ENCODE measurements around the gene UBE3C.

UBE3C gene

DNA sequence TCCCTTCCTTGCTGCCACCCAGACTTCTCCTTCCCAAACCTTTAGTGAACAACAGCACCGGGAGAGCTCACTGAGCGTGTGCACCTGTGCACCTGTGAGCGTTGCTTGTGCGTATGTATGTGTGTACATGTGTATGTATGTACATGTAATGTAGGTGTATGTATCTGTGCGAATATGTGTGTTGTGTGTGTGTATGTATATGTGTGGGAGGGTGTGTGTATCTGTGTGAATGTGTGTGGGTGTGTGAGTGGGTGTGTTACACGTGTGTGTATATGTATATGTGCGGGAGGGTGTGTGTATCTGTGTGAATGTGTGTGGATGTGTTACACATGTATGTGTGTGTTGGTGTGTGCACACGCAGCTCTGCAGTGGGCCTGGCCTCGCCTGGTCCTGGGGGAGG lies 153.5 kb downstream of the UBE3C start:
- Histone ChIP-seq H3K27ac (ENCODE audit: low read depth, low read length, severe bottlenecking) (no peak overlapping the region), H3K4me3 (ENCODE audit: extremely low read depth, insufficient read depth, low read length, poor library complexity, severe bottlenecking) (no peak overlapping the region), H3K36me3 (ENCODE audit: control insufficient read depth, insufficient read depth, low read length) (no peaks in the 10 kb centered on the region), H3K9me3 (ENCODE audit: control insufficient read depth, low read length) (peaks cover 5% of the 10 kb centered on the region), H3K4me1 (ENCODE audit: control insufficient read depth, insufficient read depth, low read length, poor library complexity, severe bottlenecking) (peaks cover 6% of the 10 kb centered on the region)
- 88 to 95% methylated on average over 7 to 9 of the region's 9 CpGs for WGBS, 2 experiments (ENCODE audit: insufficient coverage in 2 of 2)

DNA sequence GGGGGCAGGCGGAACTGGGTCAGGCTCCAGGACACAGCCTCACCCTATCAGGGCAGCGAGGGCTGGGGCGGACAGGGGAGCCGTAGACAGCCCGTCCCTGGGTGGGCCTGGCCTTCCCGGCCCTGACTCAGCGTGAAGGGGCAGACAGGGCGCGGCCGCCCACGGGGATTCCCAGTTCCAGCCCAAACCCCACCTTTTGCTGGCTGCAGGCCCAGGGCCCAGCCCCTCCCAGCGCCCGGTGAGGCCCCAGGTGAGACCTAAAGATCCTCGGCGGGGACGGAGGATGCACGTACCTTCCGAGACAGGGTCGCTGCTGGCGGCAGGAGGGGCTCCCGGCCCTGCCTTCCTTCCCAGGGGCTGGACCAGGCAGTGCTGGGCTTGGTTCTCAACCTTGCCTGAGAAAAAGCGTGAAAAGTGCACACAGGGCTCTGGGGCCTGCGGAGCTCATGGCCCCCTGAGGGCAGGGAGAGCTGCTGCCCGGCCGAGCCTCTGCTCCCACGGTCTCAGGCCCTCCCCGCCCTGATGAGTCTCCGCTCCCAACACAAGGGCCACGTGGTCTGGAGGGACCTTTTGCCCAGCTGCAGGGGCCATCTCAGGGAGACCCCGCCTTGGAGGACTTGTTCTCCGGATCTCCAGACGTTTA lies 154.2 kb downstream of the UBE3C start:
- Histone ChIP-seq H3K9me3 (ENCODE audit: control insufficient read depth, low read length) (peaks cover 5% of the 10 kb centered on the region), H3K4me1 (ENCODE audit: control insufficient read depth, insufficient read depth, low read length, poor library complexity, severe bottlenecking) (peaks cover 6% of the 10 kb centered on the region), H3K4me3 (ENCODE audit: extremely low read depth, insufficient read depth, low read length, poor library complexity, severe bottlenecking) (no peak overlapping the region), H3K27ac (ENCODE audit: low read depth, low read length, severe bottlenecking) (no peak overlapping the region), H3K36me3 (ENCODE audit: control insufficient read depth, insufficient read depth, low read length) (no peaks in the 10 kb centered on the region)
- 84 to 88% methylated on average over 28 to 31 of the region's 32 CpGs for WGBS, 2 experiments (ENCODE audit: insufficient coverage in 2 of 2)

DNA sequence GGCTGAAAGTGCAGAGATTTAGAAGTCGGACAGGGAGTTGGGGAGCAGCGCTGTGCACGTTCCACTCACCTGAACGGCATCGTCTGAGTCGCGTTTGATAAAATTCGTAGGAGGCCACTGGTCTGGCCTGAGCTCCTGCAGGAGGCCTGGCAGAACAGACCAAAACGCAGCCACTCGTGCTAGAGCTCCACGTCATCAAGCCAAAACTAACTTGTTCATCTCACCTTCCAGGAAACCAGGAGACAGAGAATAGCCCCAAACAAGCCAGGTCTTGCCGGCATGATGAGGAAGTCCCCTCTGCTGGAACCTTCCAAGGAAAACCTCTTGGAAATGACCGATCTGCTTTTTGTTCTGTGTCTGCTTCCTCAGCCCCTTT lies 154.7 kb downstream of the UBE3C start:
- Histone ChIP-seq H3K27ac (ENCODE audit: low read depth, low read length, severe bottlenecking) (no peak overlapping the region), H3K9me3 (ENCODE audit: control insufficient read depth, low read length) (peaks cover 5% of the 10 kb centered on the region), H3K4me3 (ENCODE audit: extremely low read depth, insufficient read depth, low read length, poor library complexity, severe bottlenecking) (no peak overlapping the region), H3K36me3 (ENCODE audit: control insufficient read depth, insufficient read depth, low read length) (no peaks in the 10 kb centered on the region), H3K4me1 (ENCODE audit: control insufficient read depth, insufficient read depth, low read length, poor library complexity, severe bottlenecking) (peaks cover 6% of the 10 kb centered on the region)
- 87 to 96% methylated on average over 11 to 13 of the region's 13 CpGs for WGBS, 2 experiments (ENCODE audit: insufficient coverage in 2 of 2)

DNA sequence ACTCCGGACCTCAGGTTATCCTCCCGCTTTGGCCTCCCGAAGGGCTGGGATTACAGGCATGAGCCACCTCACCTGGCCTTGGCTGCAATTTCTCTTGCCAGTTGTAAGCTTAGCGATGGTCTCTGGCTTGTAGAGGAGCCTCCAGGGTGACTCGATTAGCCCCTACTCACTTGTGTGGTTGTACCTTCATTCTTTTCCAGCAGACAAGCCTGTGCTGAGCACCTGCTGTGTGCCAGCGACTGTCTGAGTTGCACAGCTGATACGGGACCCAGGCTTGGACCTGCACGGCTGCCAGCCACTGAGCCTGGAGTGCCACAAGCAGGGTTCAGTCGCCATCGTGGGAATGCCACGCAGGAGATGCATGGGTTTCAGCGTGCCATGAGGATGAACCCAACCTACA lies 156.0 kb downstream of the UBE3C start:
- WGBS, 2 experiments (ENCODE audit: insufficient coverage in 2 of 2): 91 to 95% methylated on average over 8 to 12 of the region's 12 CpGs
- H3K4me1 ChIP-seq (ENCODE audit: control insufficient read depth, insufficient read depth, low read length, poor library complexity, severe bottlenecking): peaks cover 6% of the 10 kb centered on the region
- H3K9me3 ChIP-seq (ENCODE audit: control insufficient read depth, low read length): no peaks in the 10 kb centered on the region
- no peak overlapping the region for H3K27ac ChIP-seq (ENCODE audit: low read depth, low read length, severe bottlenecking)
- no peaks in the 10 kb centered on the region for H3K36me3 ChIP-seq (ENCODE audit: control insufficient read depth, insufficient read depth, low read length)
- no peak overlapping the region for H3K4me3 ChIP-seq (ENCODE audit: extremely low read depth, insufficient read depth, low read length, poor library complexity, severe bottlenecking)

DNA sequence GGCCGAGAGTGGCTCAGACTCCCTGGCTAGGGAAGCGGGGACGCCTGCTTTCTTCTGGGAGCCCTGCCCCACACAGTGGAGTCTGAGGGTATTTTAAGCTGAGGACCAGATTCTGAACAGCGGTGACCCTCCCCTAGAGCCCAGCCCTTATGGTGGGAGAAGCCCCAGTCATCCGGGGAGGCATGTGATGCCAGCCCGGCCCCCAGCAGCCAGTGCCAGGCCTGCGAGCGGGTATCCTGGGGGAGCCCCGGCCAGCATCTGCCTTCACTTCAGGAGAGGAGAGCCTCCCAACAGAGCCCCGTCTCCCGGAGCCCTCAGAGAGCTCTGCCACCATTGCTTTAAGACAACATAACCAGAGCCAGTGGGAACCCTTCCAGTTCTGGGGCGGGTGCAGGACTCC lies 156.6 kb downstream of the UBE3C start:
- Histone ChIP-seq H3K9me3 (ENCODE audit: control insufficient read depth, low read length) (no peaks in the 10 kb centered on the region), H3K4me1 (ENCODE audit: control insufficient read depth, insufficient read depth, low read length, poor library complexity, severe bottlenecking) (peaks cover 6% of the 10 kb centered on the region), H3K36me3 (ENCODE audit: control insufficient read depth, insufficient read depth, low read length) (no peaks in the 10 kb centered on the region), H3K4me3 (ENCODE audit: extremely low read depth, insufficient read depth, low read length, poor library complexity, severe bottlenecking) (no peak overlapping the region), H3K27ac (ENCODE audit: low read depth, low read length, severe bottlenecking) (no peak overlapping the region)
- WGBS, 2 experiments (ENCODE audit: insufficient coverage in 2 of 2): 87 to 95% methylated on average over 9 to 10 of the region's 12 CpGs

DNA sequence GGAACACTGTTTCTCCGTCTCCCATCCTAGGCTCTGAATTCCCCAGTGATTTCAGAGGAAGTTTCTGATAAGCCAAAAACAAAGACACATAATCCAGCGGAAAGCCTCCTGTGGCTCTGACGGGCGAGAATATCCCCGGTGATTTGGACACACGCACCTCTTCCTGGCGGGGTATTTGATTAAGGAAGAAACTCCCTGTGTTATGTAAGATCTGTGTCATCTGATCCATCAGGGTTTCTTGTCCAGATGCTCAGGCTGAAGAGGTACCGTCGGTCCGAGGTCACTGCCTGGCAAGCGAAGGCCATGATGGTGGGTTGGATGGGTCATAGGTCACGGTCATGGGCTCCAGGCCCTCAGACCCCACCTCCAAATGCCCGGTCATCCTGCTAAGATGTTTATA lies 158.5 kb downstream of the UBE3C start:
- Histone ChIP-seq H3K9me3 (ENCODE audit: control insufficient read depth, low read length) (no peaks in the 10 kb centered on the region), H3K36me3 (ENCODE audit: control insufficient read depth, insufficient read depth, low read length) (no peaks in the 10 kb centered on the region), H3K4me1 (ENCODE audit: control insufficient read depth, insufficient read depth, low read length, poor library complexity, severe bottlenecking) (peaks cover 6% of the 10 kb centered on the region), H3K4me3 (ENCODE audit: extremely low read depth, insufficient read depth, low read length, poor library complexity, severe bottlenecking) (no peak overlapping the region), H3K27ac (ENCODE audit: low read depth, low read length, severe bottlenecking) (no peak overlapping the region)
- 88 to 93% methylated on average over 5 to 9 of the region's 13 CpGs for WGBS, 2 experiments (ENCODE audit: insufficient coverage in 2 of 2)

DNA sequence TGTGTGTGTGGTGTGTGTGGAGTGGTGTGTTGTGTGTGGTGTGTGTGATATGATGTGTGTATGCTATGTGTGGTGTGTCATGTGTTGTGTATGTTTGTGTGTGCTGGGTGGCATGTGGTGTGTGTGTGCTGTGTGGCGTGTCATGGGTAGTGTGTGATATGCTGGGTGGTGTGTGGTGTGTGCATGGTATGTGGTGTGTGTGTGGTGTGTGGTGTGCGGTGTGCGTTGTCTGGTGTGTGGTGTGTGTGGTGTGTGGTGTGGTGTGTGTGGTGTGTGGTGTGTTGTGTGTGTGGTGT lies 160.5 kb downstream of the UBE3C start:
- WGBS, 2 experiments (ENCODE audit: insufficient coverage in 2 of 2): 100% methylated on average over 1 to 3 of the region's 3 CpGs

DNA sequence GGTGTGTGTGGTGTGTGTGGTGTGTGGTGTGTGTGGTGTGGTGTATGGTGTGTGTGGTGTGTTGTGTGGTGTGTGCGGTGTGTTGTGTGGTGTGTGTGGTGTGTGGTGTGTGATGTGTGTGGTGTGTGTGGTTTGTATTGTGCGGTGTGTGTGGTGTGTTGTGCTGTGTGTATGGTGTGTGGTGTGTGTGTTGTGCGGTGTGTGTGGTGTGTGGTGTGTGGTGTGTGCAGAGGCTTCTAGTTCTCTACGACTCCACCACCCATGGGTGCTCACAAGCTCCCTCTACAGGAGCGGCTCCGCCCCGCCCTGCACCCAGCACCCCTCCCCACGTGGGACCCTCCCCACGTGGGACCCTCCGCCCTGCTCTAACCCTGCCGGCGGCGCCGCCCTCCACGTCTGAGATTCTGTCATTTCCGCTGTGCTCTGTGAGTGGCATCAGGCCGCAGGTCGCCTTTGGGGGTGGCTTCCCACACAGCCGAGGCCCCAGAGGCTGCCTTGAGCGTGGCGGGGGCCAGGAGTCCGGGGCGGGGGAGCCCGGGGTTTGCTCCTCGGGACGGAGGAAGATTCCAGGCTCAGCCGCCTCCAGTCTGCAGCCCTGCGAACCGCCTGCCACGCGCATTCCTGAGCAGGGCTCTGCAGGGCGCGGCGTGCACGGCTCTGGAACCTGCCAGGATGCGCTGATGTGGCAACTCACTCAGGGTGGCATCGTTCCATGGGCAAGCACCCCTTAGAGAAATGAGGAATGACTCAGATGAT lies 161.1 kb downstream of the UBE3C start:
- Histone ChIP-seq H3K9me3 (ENCODE audit: control insufficient read depth, low read length) (no peaks in the 10 kb centered on the region), H3K4me3 (ENCODE audit: extremely low read depth, insufficient read depth, low read length, poor library complexity, severe bottlenecking) (no peak overlapping the region), H3K4me1 (ENCODE audit: control insufficient read depth, insufficient read depth, low read length, poor library complexity, severe bottlenecking) (no peaks in the 10 kb centered on the region), H3K36me3 (ENCODE audit: control insufficient read depth, insufficient read depth, low read length) (no peaks in the 10 kb centered on the region), H3K27ac (ENCODE audit: low read depth, low read length, severe bottlenecking) (no peak overlapping the region)
- WGBS, 2 experiments (ENCODE audit: insufficient coverage in 2 of 2): 84 to 87% methylated on average over 28 to 33 of the region's 37 CpGs

More for the DNA sequence above, 160.5 kb downstream of the UBE3C start:
- H3K27ac ChIP-seq (ENCODE audit: low read depth, low read length, severe bottlenecking): no peak overlapping the region
- no peak overlapping the region for H3K4me3 ChIP-seq (ENCODE audit: extremely low read depth, insufficient read depth, low read length, poor library complexity, severe bottlenecking)
- H3K36me3 ChIP-seq (ENCODE audit: control insufficient read depth, insufficient read depth, low read length): no peaks in the 10 kb centered on the region
- H3K4me1 ChIP-seq (ENCODE audit: control insufficient read depth, insufficient read depth, low read length, poor library complexity, severe bottlenecking): no peaks in the 10 kb centered on the region
- H3K9me3 ChIP-seq (ENCODE audit: control insufficient read depth, low read length): no peaks in the 10 kb centered on the region

DNA sequence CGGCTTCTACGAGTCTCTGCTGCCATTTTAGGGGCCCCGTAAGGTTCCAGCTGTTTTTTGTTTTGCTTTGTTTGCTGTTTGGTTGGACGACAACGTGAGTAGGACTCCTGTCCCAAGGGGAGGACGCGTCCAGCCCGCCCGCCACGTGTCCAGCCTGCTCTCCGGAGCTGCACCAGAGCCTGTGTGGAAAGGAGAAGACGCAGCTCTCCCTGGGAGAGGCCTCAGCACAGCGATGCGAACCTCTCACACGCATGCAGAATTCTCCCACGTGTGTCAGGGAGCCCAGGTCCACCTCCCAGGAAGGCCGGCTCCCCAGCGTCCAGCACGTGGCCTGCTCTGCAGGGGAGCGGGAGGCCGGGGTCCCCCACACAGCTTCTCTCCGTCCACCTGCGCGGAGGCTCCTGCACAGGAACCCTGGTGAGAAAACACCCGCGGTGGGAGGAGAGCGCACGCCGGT lies 161.7 kb downstream of the UBE3C start:
- Histone ChIP-seq H3K36me3 (ENCODE audit: control insufficient read depth, insufficient read depth, low read length) (no peaks in the 10 kb centered on the region), H3K27ac (ENCODE audit: low read depth, low read length, severe bottlenecking) (no peak overlapping the region), H3K9me3 (ENCODE audit: control insufficient read depth, low read length) (no peaks in the 10 kb centered on the region), H3K4me1 (ENCODE audit: control insufficient read depth, insufficient read depth, low read length, poor library complexity, severe bottlenecking) (no peaks in the 10 kb centered on the region), H3K4me3 (ENCODE audit: extremely low read depth, insufficient read depth, low read length, poor library complexity, severe bottlenecking) (no peak overlapping the region)
- WGBS, 2 experiments (ENCODE audit: insufficient coverage in 2 of 2): 91 to 94% methylated on average over 22 to 27 of the region's 29 CpGs

DNA sequence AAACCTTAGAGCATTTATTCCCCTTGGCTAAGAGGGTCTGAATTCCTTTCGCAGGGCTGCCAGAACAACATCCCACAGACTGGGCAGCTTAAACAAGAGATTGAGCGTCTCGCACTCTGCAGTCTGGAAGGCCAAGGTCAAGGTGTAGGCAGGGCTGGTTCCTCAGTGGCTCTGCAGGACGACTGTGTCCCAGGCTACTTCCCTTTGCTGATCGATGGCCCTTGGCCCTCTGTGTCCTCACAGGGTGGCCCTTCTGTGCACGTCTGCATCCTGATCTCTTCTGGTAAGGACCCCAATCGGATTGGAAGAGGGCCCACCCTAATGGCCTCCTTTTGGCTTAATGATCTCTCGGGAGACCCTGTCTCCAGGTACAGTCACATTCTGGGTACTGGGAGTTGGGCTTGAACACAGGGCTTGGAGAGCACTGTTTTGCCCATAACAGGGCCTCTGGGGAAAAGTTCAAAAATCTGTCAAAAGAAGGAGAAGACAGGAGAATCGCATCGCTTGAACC lies 162.9 kb downstream of the UBE3C start:
- Histone ChIP-seq H3K36me3 (ENCODE audit: control insufficient read depth, insufficient read depth, low read length) (no peaks in the 10 kb centered on the region), H3K27ac (ENCODE audit: low read depth, low read length, severe bottlenecking) (no peak overlapping the region), H3K4me1 (ENCODE audit: control insufficient read depth, insufficient read depth, low read length, poor library complexity, severe bottlenecking) (no peaks in the 10 kb centered on the region), H3K9me3 (ENCODE audit: control insufficient read depth, low read length) (no peaks in the 10 kb centered on the region), H3K4me3 (ENCODE audit: extremely low read depth, insufficient read depth, low read length, poor library complexity, severe bottlenecking) (no peak overlapping the region)
- WGBS, 2 experiments (ENCODE audit: insufficient coverage in 2 of 2): 88 to 94% methylated on average over 10 of the region's 10 CpGs
